HCT116 (cell line): ENCODE data around the gene CYP46A1. TPM values are rescaled to one million over a fixed set of nuclear protein-coding genes. Genes with fewer than 3 reads are reported as not detected.

Experiments
- ATAC-seq: fragments of 200-7000 bp; cut with Tn5 transposase; 2 replicates; pipeline ENCODE4 v1.9.1; 2020; ENCODE audit warnings: mild to moderate bottlenecking, moderate library complexity
- BruUV-seq: library from RNA; stranded (reverse); fragments of 400-500 nt; replicated peaks from 2 replicates; lab custom pipeline; 2021; lab: Mats Ljungman, UMichigan
- CTCF ChIA-PET: fragments of 300-600 bp; sonication (Branson Sonifier 250); formaldehyde crosslinking; loops from one replicate; lab custom pipeline; 2021; ENCODE audit warnings: antibody characterized with exemption; lab: Charles Lee
- POLR2A ChIA-PET: fragments of 300-600, 350-600 bp; sonication (Branson Sonifier 250); formaldehyde crosslinking; loops from one replicate; lab custom pipeline; 2021; ENCODE audit warnings: antibody characterized with exemption; lab: Charles Lee
- RAD21 ChIA-PET, 2 experiments: fragments of 300-600 bp; sonication (Branson Sonifier 250); formaldehyde crosslinking; loops; one replicate each; lab custom pipeline; 2023; ENCODE audit warnings: low total read pairs in 2 of 2; ENCODE audit not compliant: uncharacterized antibody in 2 of 2, unreplicated experiment in 2 of 2, low non-redundant PET in 1 of 2; lab: Charles Lee
- DNase-seq: peaks from one replicate; pipeline ENCODE4 v3.0.0-alpha.2; 2010; ENCODE audit warnings: low read depth, low spot score
- H2AFZ ChIP-seq: fragments of 200-600 bp; shearing (Covaris generic), sonication (generic); 2 replicates; pipeline ENCODE4 v1.6.1; 2017; ENCODE audit warnings: low read depth, mixed run types, mixed read lengths, antibody characterized with exemption, low read length; ENCODE audit not compliant: poor library complexity, severe bottlenecking
- H3K27ac ChIP-seq: 2 replicates; pipeline ENCODE4 v1.5.1; 2012; ENCODE audit warnings: low read depth, low read length
- H3K27me3 ChIP-seq: fragments of 200-600 bp; sonication (generic); 2 replicates; pipeline ENCODE4 v1.6.1; 2016; ENCODE audit warnings: mixed run types, low read length, mixed read lengths; ENCODE audit not compliant: insufficient read depth
- H3K36me3 ChIP-seq, 2 experiments: fragments of 200-500 bp in 1 of 2; fragments of 200-600 bp in 1 of 2; sonication (Bioruptor generic) in 1 of 2; sonication (generic) in 1 of 2; 2 replicates each; pipeline versions ENCODE4 v1.5.1 to v1.6.1; 2014 to 2016; ENCODE audit warnings: low read length in 2 of 2, inconsistent platforms in 1 of 2, mixed read lengths in 1 of 2, mixed run types in 1 of 2; ENCODE audit not compliant: insufficient read depth in 2 of 2, control insufficient read depth in 1 of 2
- H3K4me1 ChIP-seq, 2 experiments: fragments of 200-600 bp in 1 of 2; sonication (generic) in 1 of 2; 2 replicates each; pipeline versions ENCODE4 v1.5.1 to v1.6.1; 2012 to 2017; ENCODE audit warnings: low read length in 2 of 2, inconsistent platforms in 1 of 2, mild to moderate bottlenecking in 1 of 2, mixed read lengths in 1 of 2, mixed run types in 1 of 2, moderate library complexity in 1 of 2; ENCODE audit not compliant: insufficient read depth in 2 of 2, control insufficient read depth in 1 of 2
- H3K4me2 ChIP-seq: fragments of 200-600 bp; sonication (generic); 2 replicates; pipeline ENCODE4 v1.6.1; 2017; ENCODE audit warnings: mixed run types, low read length, mixed read lengths
- H3K4me3 ChIP-seq, 2 experiments: fragments of 200-600 bp in 1 of 2; sonication (generic) in 1 of 2; replicated peaks in 1 of 2; 2 replicates each; pipeline ENCODE4 v1.5.1; 2011 to 2016; ENCODE audit warnings: low read length in 2 of 2, control low read depth in 1 of 2, low read depth in 1 of 2, mild to moderate bottlenecking in 1 of 2, mixed read lengths in 1 of 2, mixed run types in 1 of 2
- H3K79me2 ChIP-seq: fragments of 200-600 bp; sonication (generic); 2 replicates; pipeline ENCODE4 v1.6.1; 2017; ENCODE audit warnings: mild to moderate bottlenecking, mixed run types, low read length, moderate library complexity, mixed read lengths; ENCODE audit not compliant: insufficient read depth
- H3K9ac ChIP-seq: fragments of 200-600 bp; sonication (generic); 2 replicates; pipeline ENCODE4 v1.6.1; 2016; ENCODE audit warnings: low read length, mixed read lengths
- H3K9me2 ChIP-seq: fragments of 200-600 bp; sonication (generic), shearing (Covaris generic); 2 replicates; pipeline ENCODE4 v1.6.1; 2017; ENCODE audit warnings: mixed run types, mild to moderate bottlenecking, moderate library complexity; ENCODE audit not compliant: insufficient read depth
- H3K9me3 ChIP-seq, 2 experiments: fragments of 200-500 bp in 1 of 2; fragments of 200-600 bp in 1 of 2; sonication (Bioruptor generic) in 1 of 2; sonication (generic) in 1 of 2; 2 replicates each; pipeline ENCODE4 v1.6.1; 2014 to 2017; ENCODE audit warnings: low read length in 2 of 2, mixed read lengths in 2 of 2, inconsistent platforms in 1 of 2, low read depth in 1 of 2, mild to moderate bottlenecking in 1 of 2, mixed run types in 1 of 2, moderate library complexity in 1 of 2; ENCODE audit not compliant: control insufficient read depth in 1 of 2, insufficient read depth in 1 of 2
- H4K20me1 ChIP-seq: fragments of 200-600 bp; sonication (generic), shearing (Covaris generic); 2 replicates; pipeline ENCODE4 v1.6.1; 2017; ENCODE audit warnings: mixed run types, mild to moderate bottlenecking, moderate library complexity; ENCODE audit not compliant: insufficient read depth
- CBX3 ChIP-seq: IDR thresholded peaks from 2 replicates; pipeline ENCODE4 v1.6.1; 2012; ENCODE audit warnings: low read depth
- CEBPB ChIP-seq: IDR thresholded peaks from 2 replicates; pipeline ENCODE4 v1.6.1; 2012; ENCODE audit warnings: low read depth
- EGR1 ChIP-seq: IDR thresholded peaks from 2 replicates; pipeline ENCODE4 v1.6.1; 2012; ENCODE audit warnings: low read depth
- ELF1 ChIP-seq: IDR thresholded peaks from 2 replicates; pipeline ENCODE4 v1.6.1; 2012; ENCODE audit warnings: low read depth, borderline replicate concordance
- EZH2 ChIP-seq: fragments of 200-600 bp; sonication (generic); IDR thresholded peaks from 2 replicates; pipeline ENCODE4 v1.6.1; 2017; ENCODE audit warnings: antibody characterized with exemption, mixed run types
- EZH2phosphoT487 ChIP-seq: fragments of 200-600 bp; IDR thresholded peaks from 2 replicates; pipeline ENCODE4 v1.6.1; 2018; ENCODE audit warnings: antibody characterized with exemption, borderline replicate concordance
- POLR2AphosphoS5 ChIP-seq: IDR thresholded peaks from 2 replicates; pipeline ENCODE4 v1.6.1; 2011; ENCODE audit warnings: mild to moderate bottlenecking, low read depth, low read length, moderate library complexity
- SRF ChIP-seq: IDR thresholded peaks from 2 replicates; pipeline ENCODE4 v1.6.1; 2012; ENCODE audit warnings: low read depth
- ZFX ChIP-seq: fragments of 450-650 bp; IDR thresholded peaks from 2 replicates; pipeline ENCODE4 v1.6.1; 2017
- intact Hi-C: fragments of 100-400 bp; cut with micrococcal nuclease; formaldehyde crosslinking; loops from 2 replicates; pipeline ENCODE4 v1.10.0; 2022
- total RNA-seq: library from RNA; stranded (reverse); gene quantifications from one replicate; pipeline ENCODE4 v1.2.1, GENCODE V29; 2021; ENCODE audit not compliant: unreplicated experiment
- TF ChIP-seq, protein P1 (sequence below): IDR thresholded peaks from 2 replicates; pipeline ENCODE4 v1.6.1; 2012; ENCODE audit warnings: low read depth

CYP46A1 gene
- total RNA-seq, 1 experiment from 2014 or later, result 0.76 TPM

DNA sequence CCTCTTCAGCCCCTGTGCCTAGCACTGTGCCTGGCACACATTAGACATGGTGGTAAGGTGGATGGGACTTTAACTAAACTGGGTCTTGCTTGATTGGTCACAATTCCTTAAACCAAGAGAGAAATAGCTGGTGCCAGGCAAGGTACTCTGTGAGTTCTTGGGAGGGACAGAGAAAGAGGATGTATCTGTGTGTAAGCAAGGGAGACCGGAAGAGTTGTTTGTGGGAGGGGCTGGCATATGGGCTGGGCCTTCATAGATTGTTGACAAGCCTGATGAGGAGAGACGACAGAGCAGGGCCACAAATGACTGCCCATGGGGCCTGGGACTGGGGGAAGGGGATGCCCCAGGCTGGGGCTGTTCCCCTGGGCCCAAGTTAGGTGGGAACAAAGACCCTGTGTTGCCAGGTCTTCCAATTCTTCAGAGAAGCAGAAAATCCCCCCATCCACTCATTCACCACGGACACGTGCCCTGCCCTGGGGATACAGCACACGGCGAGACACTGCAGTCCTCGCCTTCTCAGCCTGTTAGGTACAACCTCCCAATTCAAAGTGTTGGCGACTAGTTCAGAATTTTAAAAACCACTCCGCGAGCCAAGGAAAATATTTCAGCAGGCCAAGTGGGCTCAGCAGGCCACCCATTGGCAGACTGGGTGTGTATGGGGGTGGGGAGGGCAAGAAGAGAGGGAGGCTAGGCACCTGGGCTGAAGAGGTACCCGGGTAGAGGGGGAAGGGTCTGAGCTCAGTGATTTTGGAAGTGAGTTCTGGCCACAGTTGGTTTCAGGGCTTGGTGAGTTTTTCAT, 11.4 kb upstream of the CYP46A1 start:
- RAD21 ChIA-PET, result no interaction called here
- no TSS peak for BruUV-seq
- no peaks in the 10 kb centered on the region for H3K36me3 ChIP-seq
- CTCF ChIA-PET, result interaction anchor here (0.9 kb wide), 1 partner anchor 10 kb away, joined by 4 read pairs; no protein-coding TSS in a partner anchor
- no peaks in the 10 kb centered on the region for H3K79me2 ChIP-seq
- TF ChIP-seq ELF1 (no peak), EGR1 (no peak), POLR2AphosphoS5 (no peak), ZFX (no peak), CEBPB (no peak), SRF (no peak)
- H3K4me1 ChIP-seq, result peaks cover 0 to 6% of the 10 kb centered on the region in 2 experiments; a peak in 1 of 4 replicates
- DNase-seq, result no peak
- no peak overlapping the region for H3K27ac ChIP-seq
- H3K9ac ChIP-seq, result no peak overlapping the region
- H3K27me3 ChIP-seq, result no peaks in the 10 kb centered on the region
- H3K9me3 ChIP-seq, result peaks cover 0 to 3% of the 10 kb centered on the region in 2 experiments; a peak in 2 of 4 replicates
- intact Hi-C loops, result no loop called here
- POLR2A ChIA-PET, result no interaction called here
- H3K4me3 ChIP-seq, result no peak overlapping the region
- no peak overlapping the region for H3K4me2 ChIP-seq
- ATAC-seq, result no peak
- H4K20me1 ChIP-seq, result no peaks in the 10 kb centered on the region
- no peaks in the 10 kb centered on the region for H3K9me2 ChIP-seq
- H2AFZ ChIP-seq, result no peak overlapping the region

DNA sequence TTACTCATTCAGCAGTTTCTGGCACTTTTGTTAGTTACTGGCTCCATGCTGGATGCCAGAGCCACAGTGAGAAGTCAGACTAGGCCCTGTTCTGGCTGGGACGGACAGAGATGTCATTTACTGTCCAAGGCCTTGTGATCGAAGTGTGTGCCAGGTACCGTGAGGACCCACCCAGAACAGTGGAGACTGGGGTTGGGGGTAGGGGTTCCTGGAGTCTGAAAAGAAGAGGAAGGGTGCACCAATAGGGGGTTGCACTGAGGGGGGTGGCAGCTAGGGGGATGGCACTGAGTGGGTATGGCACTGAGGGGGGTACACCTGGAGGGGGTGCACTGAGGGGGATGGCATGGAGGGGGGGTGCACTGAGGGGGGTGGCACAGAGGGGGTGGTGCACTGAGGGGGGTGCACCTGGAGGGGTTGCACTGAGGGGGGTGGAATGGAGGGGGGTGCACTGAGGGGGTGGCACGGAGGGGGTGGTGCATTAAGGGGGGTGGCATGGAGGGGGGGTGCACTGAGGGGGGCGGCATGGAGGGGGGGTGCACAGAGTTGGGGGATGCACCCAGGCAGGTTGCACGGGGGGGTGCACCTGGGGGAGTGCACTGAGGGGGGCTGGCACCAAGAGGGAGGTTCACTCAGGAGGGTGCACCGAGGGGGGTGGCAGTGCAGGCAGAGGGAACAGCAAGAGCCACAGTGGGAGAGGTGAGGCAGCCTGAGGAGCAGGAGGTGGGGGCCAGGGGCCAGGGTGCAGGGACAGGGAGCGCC, 10.6 kb upstream of the CYP46A1 start:
- Histone ChIP-seq H3K4me2 (no peak overlapping the region), H3K9me2 (no peaks in the 10 kb centered on the region), H2AFZ (no peak overlapping the region), H3K4me3 (no peak overlapping the region), H3K36me3 (no peaks in the 10 kb centered on the region), H3K27ac (no peak overlapping the region), H4K20me1 (no peaks in the 10 kb centered on the region), H3K9me3 (peaks cover 0 to 10% of the 10 kb centered on the region in 2 experiments; a peak in 2 of 4 replicates), H3K79me2 (no peaks in the 10 kb centered on the region), H3K9ac (no peak overlapping the region), H3K27me3 (no peaks in the 10 kb centered on the region), H3K4me1 (peaks cover 0 to 6% of the 10 kb centered on the region in 2 experiments; a peak in 1 of 4 replicates)
- TF ChIP-seq CEBPB (no peak), CBX3 (no peak), EZH2 (no peak), EZH2phosphoT487 (no peak)
- TF ChIP-seq, protein P1, sequence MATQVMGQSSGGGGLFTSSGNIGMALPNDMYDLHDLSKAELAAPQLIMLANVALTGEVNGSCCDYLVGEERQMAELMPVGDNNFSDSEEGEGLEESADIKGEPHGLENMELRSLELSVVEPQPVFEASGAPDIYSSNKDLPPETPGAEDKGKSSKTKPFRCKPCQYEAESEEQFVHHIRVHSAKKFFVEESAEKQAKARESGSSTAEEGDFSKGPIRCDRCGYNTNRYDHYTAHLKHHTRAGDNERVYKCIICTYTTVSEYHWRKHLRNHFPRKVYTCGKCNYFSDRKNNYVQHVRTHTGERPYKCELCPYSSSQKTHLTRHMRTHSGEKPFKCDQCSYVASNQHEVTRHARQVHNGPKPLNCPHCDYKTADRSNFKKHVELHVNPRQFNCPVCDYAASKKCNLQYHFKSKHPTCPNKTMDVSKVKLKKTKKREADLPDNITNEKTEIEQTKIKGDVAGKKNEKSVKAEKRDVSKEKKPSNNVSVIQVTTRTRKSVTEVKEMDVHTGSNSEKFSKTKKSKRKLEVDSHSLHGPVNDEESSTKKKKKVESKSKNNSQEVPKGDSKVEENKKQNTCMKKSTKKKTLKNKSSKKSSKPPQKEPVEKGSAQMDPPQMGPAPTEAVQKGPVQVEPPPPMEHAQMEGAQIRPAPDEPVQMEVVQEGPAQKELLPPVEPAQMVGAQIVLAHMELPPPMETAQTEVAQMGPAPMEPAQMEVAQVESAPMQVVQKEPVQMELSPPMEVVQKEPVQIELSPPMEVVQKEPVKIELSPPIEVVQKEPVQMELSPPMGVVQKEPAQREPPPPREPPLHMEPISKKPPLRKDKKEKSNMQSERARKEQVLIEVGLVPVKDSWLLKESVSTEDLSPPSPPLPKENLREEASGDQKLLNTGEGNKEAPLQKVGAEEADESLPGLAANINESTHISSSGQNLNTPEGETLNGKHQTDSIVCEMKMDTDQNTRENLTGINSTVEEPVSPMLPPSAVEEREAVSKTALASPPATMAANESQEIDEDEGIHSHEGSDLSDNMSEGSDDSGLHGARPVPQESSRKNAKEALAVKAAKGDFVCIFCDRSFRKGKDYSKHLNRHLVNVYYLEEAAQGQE, result no peak
- no peak for ATAC-seq
- RAD21 ChIA-PET, result no interaction called here
- intact Hi-C loops, result no loop called here
- no TSS peak for BruUV-seq
- CTCF ChIA-PET, result interaction anchor here (0.9 kb wide), 1 partner anchor 9 kb away, joined by 4 read pairs; no protein-coding TSS in a partner anchor
- no peak for DNase-seq
- POLR2A ChIA-PET, result no interaction called here
